OCI-LY3 (cell line): Measurements from ENCODE around the gene MBNL1.
"Not testable (repeated sequence)": the region's sequence is repeated elsewhere in the genome, so short reads cannot be mapped to it uniquely, and the experiment has no call there.

Source experiments
- H2AFZ ChIP-seq: fragments of 200-600, 300-600 bp; shearing (Covaris generic); 2 replicates; pipeline ENCODE4 v1.6.0; 2014; ENCODE audit warnings: antibody characterized with exemption, low read depth, low read length
- H3K27ac ChIP-seq: fragments of 200-600, 300-600 bp; sonication (generic); 2 replicates; pipeline ENCODE4 v1.5.1; 2014; ENCODE audit warnings: mild to moderate bottlenecking, low read length, moderate library complexity, mixed read lengths
- H3K27me3 ChIP-seq: fragments of 200-600, 300-600 bp; sonication (generic); 2 replicates; pipeline ENCODE4 v1.6.1; 2014; ENCODE audit warnings: low read depth, low read length, mixed read lengths
- H3K36me3 ChIP-seq: fragments of 200-600, 300-600 bp; sonication (generic); replicated peaks from 2 replicates; pipeline ENCODE3; 2014; ENCODE audit warnings: low read depth, low read length, mixed read lengths
- H3K4me1 ChIP-seq: fragments of 300-600, 200-600 bp; sonication (generic); 2 replicates; pipeline ENCODE4 v1.6.1; 2014; ENCODE audit warnings: low read length, mixed read lengths
- H3K4me2 ChIP-seq: fragments of 200-600, 300-600 bp; sonication (generic); 2 replicates; pipeline ENCODE4 v1.6.1; 2014; ENCODE audit warnings: low read length, mixed read lengths
- H3K4me3 ChIP-seq: fragments of 300-600, 200-600 bp; sonication (generic); 2 replicates; pipeline ENCODE4 v1.5.1; 2014; ENCODE audit warnings: antibody characterized with exemption, mild to moderate bottlenecking, low read length, moderate library complexity
- H3K79me2 ChIP-seq: fragments of 300-600, 200-600 bp; shearing (Covaris generic); 2 replicates; pipeline ENCODE4 v1.6.1; 2014; ENCODE audit warnings: mild to moderate bottlenecking, low read length, mixed read lengths
- H3K9ac ChIP-seq: fragments of 300-600, 200-600 bp; shearing (Covaris generic); 2 replicates; pipeline ENCODE4 v1.6.0; 2014; ENCODE audit warnings: mild to moderate bottlenecking, low read length, moderate library complexity
- H3K9me3 ChIP-seq: fragments of 200-600, 300-600 bp; shearing (Covaris generic); 2 replicates; pipeline ENCODE4 v1.6.1; 2014; ENCODE audit warnings: low read length, mixed read lengths; ENCODE audit not compliant: insufficient read depth
- H4K20me1 ChIP-seq: fragments of 200-600, 300-600 bp; sonication (generic); 2 replicates; pipeline ENCODE4 v1.6.1; 2016; ENCODE audit warnings: low read length, mixed read lengths; ENCODE audit not compliant: insufficient read depth
- CTCF ChIP-seq: fragments of 200-600, 300-600 bp; sonication (generic); IDR thresholded peaks from 2 replicates; pipeline ENCODE4 v1.5.1; 2014; ENCODE audit warnings: antibody characterized with exemption, low read length, low read depth
- EZH2phosphoT487 ChIP-seq: fragments of 200-600 bp; shearing (Covaris generic); IDR thresholded peaks from 2 replicates; pipeline ENCODE4 v1.6.1; 2018; ENCODE audit warnings: antibody characterized with exemption, mixed run types, low read depth

MBNL1 gene

GRCh38 chr3:152394246-152394645, 125.5 kb downstream of the MBNL1 start:
- peaks cover 81% of the 10 kb centered on the region for H4K20me1 ChIP-seq
- H3K4me2 ChIP-seq = no peak overlapping the region
- no peak for TF ChIP-seq CTCF
- no peak for TF ChIP-seq EZH2phosphoT487
- H3K4me3 ChIP-seq = no peak overlapping the region
- no peak overlapping the region for H3K9ac ChIP-seq
- H3K4me1 ChIP-seq = no peaks in the 10 kb centered on the region
- H3K27ac ChIP-seq = no peak overlapping the region
- H3K36me3 ChIP-seq = peaks cover 15% of the 10 kb centered on the region
- H2AFZ ChIP-seq = no peak overlapping the region
- peaks cover 90% of the 10 kb centered on the region for H3K79me2 ChIP-seq
- no peaks in the 10 kb centered on the region for H3K9me3 ChIP-seq
- no peaks in the 10 kb centered on the region for H3K27me3 ChIP-seq

GRCh38 chr3:152395764-152396163, 127.0 kb downstream of the MBNL1 start:
- H3K27ac ChIP-seq = no peak overlapping the region
- no peaks in the 10 kb centered on the region for H3K9me3 ChIP-seq
- peaks cover 15% of the 10 kb centered on the region for H3K36me3 ChIP-seq
- no peak overlapping the region for H3K9ac ChIP-seq
- no peak overlapping the region for H3K4me3 ChIP-seq
- H3K79me2 ChIP-seq = peaks cover 94% of the 10 kb centered on the region
- no peak for TF ChIP-seq EZH2phosphoT487
- TF ChIP-seq CTCF = no peak
- H2AFZ ChIP-seq = no peak overlapping the region
- no peak overlapping the region for H3K4me2 ChIP-seq
- peaks cover 86% of the 10 kb centered on the region for H4K20me1 ChIP-seq
- H3K4me1 ChIP-seq = 0 out of 2 replicates have a peak, but pooled peaks cover 3% of the 10 kb centered on the region
- no peaks in the 10 kb centered on the region for H3K27me3 ChIP-seq

DNA sequence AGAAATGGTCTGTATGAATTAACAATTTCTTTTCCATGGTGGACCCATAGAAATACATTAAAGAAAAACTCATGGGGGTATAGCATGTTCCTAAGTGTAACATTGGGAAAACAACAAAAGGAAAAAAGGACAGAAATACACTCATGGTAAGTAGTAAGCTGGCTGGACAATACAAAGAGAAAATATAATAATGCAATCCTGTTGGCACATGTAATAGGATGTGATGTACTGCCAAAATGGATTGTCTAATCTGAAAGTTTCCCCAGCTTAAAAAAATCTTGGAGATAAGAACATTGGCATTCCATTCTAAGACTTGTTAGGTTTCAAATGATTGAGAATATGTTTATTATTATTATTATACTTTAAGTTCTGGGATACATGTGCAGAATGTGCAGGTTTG, 128.1 kb downstream of the MBNL1 start:
- Histone ChIP-seq H4K20me1 (peaks cover 84% of the 10 kb centered on the region), H3K4me2 (no peak overlapping the region), H3K9ac (no peak overlapping the region), H3K27ac (no peak overlapping the region), H3K27me3 (no peaks in the 10 kb centered on the region), H3K4me3 (no peak overlapping the region), H3K36me3 (peaks cover 15% of the 10 kb centered on the region), H3K9me3 (no peaks in the 10 kb centered on the region), H3K4me1 (peaks cover 4% of the 10 kb centered on the region), H3K79me2 (peaks cover 94% of the 10 kb centered on the region), H2AFZ (no peak overlapping the region)
- TF ChIP-seq EZH2phosphoT487 (no peak), CTCF (no peak)

DNA sequence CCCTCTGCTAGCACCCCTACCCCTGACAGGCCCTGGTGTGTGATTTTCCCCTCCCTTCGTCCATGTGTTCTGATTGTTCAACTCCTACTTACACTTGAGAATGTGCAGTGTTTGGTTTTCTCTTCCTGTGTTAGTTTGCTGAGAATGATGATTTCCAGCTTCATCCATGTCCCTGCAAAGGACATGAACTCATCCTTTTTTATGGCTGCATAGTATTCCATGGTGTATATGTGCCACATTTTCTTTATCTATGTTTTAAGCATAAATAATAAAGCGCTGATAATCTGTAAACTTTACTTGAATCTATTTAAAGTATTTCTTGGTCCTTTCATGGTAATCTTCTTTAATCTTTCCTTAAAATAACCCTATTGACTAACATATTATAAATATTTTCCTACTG, 128.6 kb downstream of the MBNL1 start:
- not testable (repeated sequence) for H3K4me2 ChIP-seq, H2AFZ ChIP-seq, H3K9me3 ChIP-seq, H3K4me3 ChIP-seq, H3K4me1 ChIP-seq, H3K27ac ChIP-seq, H3K9ac ChIP-seq, H3K27me3 ChIP-seq
- peaks cover 94% of the 10 kb centered on the region for H3K79me2 ChIP-seq
- H3K36me3 ChIP-seq = peaks cover 15% of the 10 kb centered on the region
- H4K20me1 ChIP-seq = peaks cover 84% of the 10 kb centered on the region

GRCh38 chr3:152398495-152398894, 129.8 kb downstream of the MBNL1 start:
- Histone ChIP-seq H3K4me1 (peaks cover 17% of the 10 kb centered on the region), H4K20me1 (peaks cover 85% of the 10 kb centered on the region), H3K27ac (no peak overlapping the region), H2AFZ (no peak overlapping the region), H3K27me3 (no peaks in the 10 kb centered on the region), H3K9ac (no peak overlapping the region), H3K36me3 (peaks cover 15% of the 10 kb centered on the region), H3K79me2 (peaks cover 94% of the 10 kb centered on the region), H3K9me3 (no peaks in the 10 kb centered on the region), H3K4me2 (no peak overlapping the region), H3K4me3 (no peak overlapping the region)
- no peak for TF ChIP-seq EZH2phosphoT487
- no peak for TF ChIP-seq CTCF
